GM12801 (cell line): ENCODE measurements around the gene SLC38A8.

Experiments
- CTCF ChIP-seq: IDR thresholded peaks from one replicate; pipeline ENCODE4 v1.5.1; 2011; ENCODE audit warnings: control low read depth; ENCODE audit not compliant: insufficient read length; ENCODE audit errors: extremely low read depth

SLC38A8 gene

GRCh38 chr16:83961591-83961990, 81.0 kb downstream of the SLC38A8 start:
- no peak for TF ChIP-seq CTCF

- no peak for TF ChIP-seq CTCF
Measured at GRCh38 chr16:83960521-83961249, 81.9 kb downstream of the SLC38A8 start.
